Activated T-helper 1 cell treated with Interleukin-2 at 50 U/mL for 16 hours (primary cell): ENCODE measurements around the gene LYPD6.
"Not testable (repeated sequence)": the region's sequence is repeated elsewhere in the genome, so short reads cannot be mapped to it uniquely, and the experiment has no call there.

Experiments
- DNase-seq: peaks from one replicate; pipeline ENCODE4 v3.0.0-alpha.2; 2020; ENCODE audit warnings: low read depth

The LYPD6 gene

DNA sequence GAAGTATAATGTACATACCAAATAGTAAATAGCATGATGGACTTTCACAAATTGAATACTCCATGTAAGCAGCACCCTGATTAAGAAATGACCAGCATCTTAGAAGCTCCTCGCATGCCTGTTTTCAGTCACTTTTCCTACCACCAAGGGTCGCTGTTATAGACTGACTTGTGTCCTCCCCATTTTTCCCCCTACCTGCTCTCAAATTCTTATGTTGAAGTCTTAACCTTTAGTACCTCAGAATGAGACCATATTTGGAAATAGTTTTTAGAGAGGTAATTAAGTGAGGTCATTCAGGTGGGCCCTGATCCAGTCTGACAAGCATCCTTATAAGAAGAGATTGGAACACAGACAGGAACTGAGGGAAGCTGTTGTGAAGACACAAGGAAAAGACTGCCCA lies 125.9 kb downstream of the LYPD6 start:
- DNase-seq, result no peak

DNA sequence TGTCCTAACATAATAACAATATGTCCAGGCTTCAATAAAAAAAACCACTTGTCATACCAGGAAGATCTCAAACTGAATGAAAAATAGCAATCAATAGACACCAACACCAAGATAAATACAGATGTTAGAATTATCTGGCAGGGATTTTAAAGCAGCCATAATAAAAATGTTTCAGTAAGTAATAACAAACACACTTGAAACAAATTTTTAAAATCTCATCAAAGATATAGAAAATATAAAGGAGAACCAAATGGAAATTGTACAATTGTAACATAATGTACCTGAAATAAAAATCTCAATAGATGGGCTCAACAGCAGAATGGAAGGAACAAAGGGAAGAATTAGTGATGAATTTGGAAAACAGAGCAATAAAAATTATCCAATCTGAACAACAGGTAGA lies 128.1 kb downstream of the LYPD6 start:
- no peak for DNase-seq

DNA sequence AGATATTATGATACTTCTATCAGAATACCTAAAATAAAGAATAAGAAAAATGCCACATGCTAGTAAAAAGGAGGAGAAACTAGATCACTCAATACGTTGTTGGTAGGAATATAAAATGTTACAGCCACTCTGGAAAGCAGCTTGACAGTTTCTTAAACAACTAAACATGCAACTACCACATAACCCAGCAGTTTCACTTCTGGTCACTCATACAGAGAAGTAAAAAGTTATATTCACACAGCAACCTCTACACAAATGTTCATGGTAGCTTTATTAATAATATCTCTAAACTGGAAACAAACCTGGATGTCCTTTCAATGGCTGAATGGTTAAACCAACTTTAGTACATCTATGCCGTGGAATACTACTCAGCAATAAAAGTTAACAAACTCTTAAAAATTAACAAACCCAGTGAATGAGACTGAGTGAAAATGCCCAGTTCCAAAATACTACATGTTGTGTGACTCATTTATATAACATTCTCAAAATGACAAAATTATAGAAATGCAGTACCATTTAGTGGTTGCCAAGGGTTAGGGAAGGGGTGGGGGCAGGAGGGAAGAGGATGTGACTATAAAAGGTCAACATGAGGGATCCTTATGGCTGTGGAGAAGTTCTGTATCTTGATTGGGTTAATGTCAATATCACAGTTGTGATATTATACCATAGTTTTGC lies 133.1 kb downstream of the LYPD6 start:
- DNase-seq, result no peak

DNA sequence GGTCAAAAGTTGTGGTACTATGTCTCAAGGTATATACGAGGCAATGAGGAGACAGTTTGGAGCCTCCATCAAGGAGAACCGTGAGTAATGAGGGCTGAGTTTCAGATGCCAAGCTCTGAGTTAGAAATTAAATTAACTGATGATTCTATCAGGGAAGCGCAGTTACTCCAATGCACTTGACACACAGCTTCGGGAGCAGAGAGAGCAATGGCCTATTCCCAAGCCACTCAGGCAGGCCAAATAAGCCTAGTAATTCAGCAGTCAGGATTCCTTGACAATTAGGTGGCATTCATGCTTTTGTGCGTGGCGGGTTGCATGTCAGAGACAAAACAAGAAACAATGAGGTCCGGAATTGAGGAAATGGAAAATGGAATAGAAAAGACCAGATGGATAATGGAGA lies 134.0 kb downstream of the LYPD6 start:
- DNase-seq, result no peak

DNA sequence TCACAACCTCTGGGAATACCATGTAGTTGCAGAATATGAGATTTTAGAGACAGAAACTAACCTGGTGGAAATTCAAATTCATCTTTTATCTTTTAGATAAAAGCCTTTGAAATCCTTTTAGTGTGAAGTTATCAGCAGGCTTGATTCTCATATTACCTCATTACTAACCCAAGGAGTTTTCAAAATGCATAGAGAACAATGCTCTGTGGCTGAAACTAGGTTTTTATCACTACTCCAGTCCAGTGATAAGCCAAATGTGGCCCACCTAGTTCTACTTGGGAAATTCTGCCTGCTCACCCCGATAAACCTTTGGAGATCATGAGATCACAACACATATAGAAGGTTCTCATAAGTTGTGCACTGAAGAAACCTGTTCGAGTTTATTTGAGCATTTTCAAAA lies 135.5 kb downstream of the LYPD6 start:
- DNase-seq, result no peak

DNA sequence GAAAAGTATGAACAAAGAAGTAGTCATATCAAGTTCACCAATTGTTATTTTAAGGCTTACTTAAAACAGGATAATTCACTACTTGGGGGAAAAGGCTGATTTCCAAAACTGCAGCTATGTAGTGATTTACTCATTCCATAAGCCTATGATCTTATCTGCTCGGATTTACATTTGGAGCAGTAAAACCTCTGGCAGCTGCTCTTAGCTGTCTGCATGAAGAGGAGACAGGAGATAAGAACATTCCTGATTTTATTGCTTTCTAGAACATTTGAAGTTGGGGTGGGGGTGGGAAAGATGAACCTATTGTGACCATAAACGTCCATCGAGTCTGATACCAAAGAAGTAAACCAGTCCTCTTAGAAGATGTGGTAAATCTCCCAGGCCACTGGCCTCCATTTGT lies 136.2 kb downstream of the LYPD6 start:
- no peak for DNase-seq

DNA sequence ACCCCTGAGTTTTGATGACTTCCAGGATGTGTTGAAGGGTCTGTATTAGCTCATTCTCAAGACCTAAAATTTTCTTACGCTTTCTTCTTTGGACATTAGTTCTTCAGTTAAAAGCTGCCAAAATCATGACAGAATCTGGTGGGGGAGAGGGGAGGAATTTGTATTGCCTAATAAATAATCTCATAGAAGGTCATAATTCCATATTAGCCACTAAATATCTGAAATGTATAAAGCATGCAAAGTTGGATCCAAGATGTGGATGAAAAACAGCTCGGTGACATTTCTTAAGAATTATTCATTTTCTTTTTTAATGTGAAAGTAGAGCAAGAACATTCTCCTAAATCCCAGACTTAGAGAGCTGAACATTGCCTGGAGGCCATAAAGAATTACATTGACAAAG lies 137.0 kb downstream of the LYPD6 start:
- no peak for DNase-seq

DNA sequence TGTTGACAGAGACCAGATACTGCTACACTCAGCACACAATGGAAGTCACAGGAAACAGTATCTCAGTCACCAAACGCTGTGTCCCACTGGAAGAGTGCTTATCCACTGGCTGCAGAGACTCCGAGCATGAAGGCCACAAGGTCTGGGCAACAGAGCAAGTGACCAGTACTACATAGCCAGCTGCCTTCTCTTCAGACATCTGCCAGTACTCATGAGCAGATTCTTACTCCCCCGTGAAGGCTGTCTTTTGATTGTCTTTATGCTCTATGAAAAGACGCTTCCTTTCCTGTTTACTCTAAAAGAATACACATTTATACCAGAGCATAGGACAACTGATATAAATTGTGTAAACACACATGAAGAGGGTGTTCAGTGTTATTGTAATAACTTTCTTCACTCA lies 138.2 kb downstream of the LYPD6 start:
- DNase-seq, result no peak

DNA sequence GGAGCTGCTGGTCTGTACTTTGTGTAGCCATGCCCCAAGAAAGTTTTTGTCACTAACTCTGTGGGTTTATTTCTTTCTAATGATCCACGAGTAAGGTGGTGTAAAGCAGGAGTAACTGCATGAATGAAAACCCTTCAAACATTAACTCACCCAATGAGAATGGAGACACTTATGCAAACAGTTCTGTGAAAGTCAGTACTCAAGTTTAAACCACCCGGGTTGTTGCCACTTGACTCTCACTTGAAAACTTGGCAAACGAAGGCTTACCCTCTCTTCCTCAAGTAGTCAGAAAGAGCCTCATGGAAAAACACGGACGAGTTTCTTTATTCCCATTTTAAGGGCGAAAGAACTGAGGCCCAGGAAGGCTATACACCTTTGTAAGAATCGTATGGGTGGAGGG lies 139.7 kb downstream of the LYPD6 start:
- no peak for DNase-seq

DNA sequence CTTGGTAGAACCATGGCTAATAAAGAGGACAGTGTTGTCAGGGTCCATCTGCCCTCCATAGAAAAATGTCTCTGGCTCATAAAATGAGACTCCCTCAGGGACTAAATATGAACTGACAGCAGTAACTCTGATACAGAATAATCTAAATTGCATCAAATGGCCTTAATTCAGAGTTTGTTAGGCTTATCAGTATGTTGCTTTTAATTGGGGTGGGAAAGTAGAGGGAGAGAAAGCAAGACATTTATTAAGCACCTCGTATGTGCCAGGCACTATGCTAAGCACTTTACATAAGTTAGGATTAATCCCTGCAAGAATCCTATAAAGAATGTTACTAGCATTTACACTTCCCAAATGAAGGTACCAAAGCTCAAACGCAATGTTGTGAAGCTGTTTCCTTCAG lies 142.0 kb downstream of the LYPD6 start:
- DNase-seq, result no peak

DNA sequence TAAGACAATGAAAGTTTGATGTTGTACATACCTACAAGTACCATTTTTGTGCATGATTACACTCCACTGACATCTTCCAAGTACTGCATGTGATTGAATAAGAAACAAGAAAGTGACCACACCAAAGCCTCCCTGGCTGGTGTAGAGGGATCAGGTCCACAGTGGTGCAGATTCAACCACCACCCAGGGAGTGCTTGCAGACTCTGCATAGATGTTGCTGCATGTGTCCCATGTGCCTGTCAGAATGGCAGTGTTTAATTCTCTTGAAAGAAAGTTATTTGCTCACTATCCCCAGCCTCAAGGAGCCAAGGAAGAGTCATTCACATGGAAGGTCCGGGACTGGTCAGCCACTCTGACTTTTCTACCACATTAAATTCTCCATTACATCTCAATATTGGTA lies 142.7 kb downstream of the LYPD6 start:
- no peak for DNase-seq

DNA sequence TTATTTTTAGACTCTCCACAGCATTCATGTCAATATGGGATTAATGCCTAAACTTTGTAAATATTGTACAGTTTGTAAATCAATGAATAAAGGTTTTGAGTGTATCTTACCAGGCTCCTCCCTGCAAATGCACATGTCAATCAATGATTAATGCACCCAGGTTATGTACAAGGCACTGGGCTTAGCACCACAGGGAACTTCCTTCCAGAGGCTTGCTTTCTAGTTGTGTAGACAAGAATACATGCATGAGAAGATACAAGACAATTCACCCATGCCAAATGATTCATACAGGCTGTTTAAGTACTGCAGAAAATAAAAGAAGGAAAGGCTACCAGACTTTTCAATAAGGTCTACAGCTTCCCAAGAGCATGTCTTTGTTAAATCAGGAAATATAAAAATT lies 143.1 kb downstream of the LYPD6 start:
- no peak for DNase-seq

DNA sequence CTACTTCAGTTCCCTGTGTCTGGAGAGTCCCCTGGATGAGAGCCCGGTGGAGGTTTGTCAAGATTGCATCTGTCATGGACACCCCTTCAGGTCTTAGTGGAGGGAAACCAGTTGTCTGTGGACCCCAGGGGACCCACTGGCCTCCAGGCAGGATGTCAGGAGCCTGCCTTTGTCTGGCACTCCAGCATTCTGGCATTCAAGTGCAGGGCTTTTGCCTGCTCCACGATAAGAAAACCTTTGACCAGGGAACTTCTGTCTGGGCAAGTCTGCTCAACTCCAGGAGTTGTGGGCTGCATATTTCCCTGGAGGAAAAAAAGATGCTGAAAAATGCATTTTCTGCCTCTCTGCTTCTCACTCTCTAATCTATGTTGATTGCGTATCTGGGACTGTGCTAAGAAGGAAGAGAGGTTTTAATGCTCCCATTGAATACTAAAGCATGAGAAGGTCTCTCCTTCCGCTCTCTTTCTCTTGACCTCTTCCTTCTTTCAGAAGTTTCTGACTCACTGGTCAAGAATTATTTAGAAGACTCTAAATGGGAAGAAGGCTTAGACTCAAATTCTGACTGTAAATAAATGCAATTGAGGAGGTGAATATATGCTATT lies 152.7 kb downstream of the LYPD6 start:
- DNase-seq, result no peak

DNA sequence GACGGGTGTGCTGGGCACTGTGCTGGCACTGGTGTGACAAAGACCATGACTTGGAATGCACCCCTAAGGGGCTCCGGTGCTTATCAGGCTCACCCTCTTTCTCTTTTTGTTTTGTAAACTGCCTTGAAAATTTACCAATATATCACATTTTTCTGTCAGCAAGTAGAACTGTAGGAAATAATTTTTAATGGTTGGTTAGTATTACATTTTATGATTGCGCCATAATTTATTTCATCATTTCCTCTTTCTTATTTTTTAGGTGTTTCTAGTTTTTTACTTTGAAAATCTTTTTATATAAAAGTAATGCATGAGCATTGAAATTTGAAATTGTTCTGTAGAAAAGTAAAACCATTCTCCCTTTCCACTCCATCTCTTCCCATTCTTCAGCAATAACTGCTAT lies 156.3 kb downstream of the LYPD6 start:
- DNase-seq, result no peak

DNA sequence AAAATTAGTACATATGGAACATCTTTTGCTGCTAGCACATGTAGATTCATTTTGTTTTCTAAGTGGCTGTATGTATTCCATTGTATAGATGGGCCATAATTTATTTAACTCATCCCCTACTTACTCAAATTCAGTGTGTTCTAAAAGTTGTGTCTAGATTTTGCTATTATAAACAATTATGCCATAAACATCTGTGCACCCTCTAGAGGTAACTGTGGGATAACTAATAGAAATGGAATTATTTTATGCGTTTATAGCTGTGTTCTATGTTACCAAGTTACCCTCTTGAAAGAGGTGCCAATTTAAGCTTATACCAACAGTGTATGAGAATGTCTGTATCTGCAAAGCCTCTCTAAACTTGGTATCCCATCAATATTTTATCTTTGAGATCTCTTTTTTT lies 156.8 kb downstream of the LYPD6 start:
- DNase-seq, result no peak

DNA sequence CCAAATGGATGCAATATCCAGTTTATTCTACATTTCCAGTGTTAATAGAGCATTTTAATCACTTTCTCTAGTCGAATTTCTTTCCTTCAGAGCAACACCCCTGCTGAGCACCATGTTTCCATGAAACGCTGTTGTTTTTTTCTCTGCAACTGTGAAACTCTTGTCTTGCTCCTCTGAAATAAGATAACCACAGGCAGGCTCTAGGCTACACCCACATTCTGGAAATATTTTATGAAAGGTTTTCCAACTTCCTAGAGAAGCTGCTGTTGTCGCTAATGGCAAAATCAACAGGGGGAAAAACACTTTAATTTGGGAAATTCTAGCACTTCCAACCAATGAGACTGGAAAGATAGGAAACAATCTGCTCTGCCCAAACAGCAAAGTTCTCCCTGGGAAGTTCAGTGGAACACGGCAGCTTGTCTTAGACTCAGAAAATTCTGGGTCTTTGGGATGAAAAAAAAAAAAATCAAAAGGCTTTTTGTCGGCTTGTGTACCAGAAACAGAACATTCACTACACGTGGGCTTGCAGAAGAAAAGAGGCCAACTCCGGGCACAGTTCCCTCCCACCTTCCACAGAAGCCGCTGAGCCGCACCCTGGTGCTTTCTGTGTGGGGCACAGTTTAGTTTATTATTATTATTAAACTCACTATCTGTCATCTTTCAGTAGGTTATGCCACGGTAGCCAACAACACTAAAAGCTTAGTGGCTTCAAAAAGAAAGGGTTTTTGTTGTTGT lies 158.5 kb downstream of the LYPD6 start:
- no peak for DNase-seq

DNA sequence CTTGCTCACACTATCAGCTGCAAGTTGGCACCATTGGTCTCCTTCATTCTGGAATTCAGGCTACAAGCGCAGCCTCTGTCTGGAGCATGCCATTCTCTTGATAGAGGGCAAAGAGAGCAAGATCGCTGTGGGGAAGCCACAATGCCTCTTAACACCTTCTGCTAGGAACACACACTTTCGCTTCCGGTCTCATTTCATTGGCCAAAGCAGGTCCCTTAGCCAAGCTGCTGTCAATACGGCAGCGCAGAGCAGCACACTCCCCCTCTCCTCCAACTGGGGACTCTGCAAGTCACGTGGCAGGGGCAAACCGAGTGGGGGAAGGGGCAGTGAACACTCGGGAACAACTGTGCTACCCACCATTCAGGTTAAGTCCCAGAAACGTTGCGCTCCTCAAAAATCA lies 159.1 kb downstream of the LYPD6 start:
- no peak for DNase-seq

DNA sequence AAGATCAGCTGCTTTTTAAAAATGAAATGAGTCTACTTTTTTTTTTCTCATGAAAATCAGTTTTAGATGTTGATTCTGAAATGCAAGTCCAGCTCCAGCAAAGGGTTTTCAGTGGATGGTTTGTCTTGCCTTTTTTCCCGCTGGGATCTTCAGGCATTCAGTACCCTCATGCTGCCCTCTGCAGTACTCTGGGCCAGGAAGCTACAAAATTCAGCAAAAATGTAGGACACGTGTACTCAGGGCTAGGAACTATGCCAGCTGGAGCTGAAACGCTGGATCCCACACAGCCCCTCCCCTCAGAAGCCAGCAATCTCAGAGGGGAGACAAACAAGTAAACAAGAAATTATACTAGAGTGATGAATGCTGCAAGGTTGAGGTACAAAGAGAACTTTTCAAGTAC lies 159.9 kb downstream of the LYPD6 start:
- DNase-seq, result no peak

DNA sequence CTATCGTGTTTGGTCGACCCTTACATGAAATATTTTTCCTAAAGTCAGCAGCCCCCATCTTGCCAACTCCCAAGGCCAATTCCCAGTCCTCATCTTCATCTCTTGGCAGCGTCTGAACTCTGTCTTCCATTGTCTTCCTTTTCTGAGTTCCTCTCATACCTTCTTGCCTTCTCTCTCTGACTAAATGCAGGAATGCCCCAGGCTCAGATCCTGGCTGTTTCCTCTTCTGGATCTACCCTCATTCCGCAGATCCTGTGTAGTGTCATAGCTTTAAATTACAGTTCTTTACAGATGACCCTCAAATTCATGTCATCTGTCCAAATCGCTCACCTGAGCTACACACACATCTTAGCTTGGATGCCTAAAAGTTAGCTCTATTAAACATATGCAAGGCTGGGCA lies 162.5 kb downstream of the LYPD6 start:
- no peak for DNase-seq

DNA sequence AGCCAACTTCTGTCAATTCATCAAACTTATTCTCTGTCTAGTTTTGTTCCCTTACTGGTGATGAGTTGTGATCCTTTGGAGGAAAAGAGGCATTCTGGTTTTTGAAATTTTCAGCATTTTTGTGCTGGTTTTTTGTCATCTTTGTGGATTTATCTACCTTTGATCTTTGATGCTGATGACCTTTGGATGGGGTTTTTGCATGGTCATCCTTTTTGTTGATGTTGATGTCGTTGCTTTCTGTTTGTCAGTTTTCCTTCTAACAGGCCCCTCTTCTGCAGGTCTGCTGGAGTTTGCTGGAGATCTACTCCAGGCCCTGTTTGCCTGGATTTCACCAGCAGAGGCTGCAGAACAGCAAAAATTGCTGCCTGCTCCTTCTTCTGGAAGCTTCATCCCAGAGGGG lies 168.8 kb downstream of the LYPD6 start:
- DNase-seq, result not testable (repeated sequence)

DNA sequence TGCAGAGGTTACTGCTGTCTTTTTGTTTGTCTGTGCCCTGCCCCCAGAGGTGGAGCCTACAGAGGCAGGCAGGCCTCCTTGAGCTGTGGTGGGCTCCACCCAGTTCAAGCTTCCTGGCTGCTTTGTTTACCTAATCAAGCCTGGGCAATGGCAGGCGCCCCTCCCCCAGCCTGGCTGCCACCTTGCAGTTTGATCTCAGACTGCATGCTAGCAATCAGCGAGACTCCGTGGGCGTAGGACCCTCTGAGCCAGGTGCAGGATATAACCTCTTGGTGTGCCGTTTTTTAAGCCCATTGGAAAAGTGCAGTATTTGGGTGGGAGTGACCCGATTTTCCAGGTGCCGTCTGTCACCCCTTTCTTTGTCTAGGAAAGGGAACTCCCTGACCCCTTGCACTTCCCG lies 176.4 kb downstream of the LYPD6 start:
- not testable (repeated sequence) for DNase-seq

DNA sequence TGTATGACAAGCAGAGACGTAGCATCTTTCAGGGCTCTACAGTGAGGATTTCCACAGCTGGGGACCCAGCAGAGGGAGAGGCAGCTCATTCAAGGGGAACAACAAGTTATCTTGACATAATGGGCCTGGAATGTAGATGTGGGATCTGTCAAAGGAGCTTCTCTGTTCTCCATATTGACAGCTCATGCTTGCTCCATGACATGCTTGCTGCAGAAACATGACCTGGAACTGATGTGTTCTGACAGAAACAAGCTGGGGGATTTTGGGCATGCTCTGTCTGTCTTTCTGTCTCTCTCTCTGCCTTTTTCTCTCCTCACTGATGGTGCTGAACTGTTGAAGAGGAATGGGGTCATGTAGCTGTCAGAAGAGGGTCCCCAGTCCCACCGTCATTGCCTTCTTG lies 177.6 kb downstream of the LYPD6 start:
- no peak for DNase-seq

DNA sequence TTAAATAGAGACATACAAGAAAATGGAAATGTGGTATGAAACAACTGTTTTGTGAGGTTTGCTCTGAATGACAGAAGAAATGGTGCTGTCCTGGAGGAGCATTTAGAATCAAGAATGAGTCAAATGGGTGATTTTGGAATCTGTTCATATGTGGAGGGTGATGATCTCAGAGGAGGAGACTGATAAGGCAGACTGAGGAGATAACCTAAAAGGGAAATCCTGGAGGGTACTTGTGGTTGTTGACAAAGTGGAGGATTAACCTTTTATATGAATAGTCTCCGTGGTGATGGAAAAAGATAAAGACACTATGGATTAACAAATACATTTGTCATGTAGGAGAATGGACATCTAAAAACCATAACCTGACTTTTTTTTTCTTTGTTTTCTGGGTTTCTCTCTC lies 183.1 kb downstream of the LYPD6 start:
- DNase-seq, result no peak
